Fibroblast of skin of back (primary cell): ENCODE measurements around the gene ECHS1.

Experiments used
- DNase-seq: peaks from one replicate; pipeline ENCODE4 v3.0.0-alpha.2; 2013

The ECHS1 gene

GRCh38 chr10:133358162-133358924 is 14.8 kb downstream of the ECHS1 start:
- DNase-seq = no peak

- DNase-seq = peak; percentile 68
Observed at GRCh38 chr10:133357285-133358161, 15.6 kb downstream of the ECHS1 start, which contains the start of gene FUOM. Gene FUOM, minus strand, starts transcription at chr10:133358019. Its CDS starts 12 bp downstream, at chr10:133358007.

DNA sequence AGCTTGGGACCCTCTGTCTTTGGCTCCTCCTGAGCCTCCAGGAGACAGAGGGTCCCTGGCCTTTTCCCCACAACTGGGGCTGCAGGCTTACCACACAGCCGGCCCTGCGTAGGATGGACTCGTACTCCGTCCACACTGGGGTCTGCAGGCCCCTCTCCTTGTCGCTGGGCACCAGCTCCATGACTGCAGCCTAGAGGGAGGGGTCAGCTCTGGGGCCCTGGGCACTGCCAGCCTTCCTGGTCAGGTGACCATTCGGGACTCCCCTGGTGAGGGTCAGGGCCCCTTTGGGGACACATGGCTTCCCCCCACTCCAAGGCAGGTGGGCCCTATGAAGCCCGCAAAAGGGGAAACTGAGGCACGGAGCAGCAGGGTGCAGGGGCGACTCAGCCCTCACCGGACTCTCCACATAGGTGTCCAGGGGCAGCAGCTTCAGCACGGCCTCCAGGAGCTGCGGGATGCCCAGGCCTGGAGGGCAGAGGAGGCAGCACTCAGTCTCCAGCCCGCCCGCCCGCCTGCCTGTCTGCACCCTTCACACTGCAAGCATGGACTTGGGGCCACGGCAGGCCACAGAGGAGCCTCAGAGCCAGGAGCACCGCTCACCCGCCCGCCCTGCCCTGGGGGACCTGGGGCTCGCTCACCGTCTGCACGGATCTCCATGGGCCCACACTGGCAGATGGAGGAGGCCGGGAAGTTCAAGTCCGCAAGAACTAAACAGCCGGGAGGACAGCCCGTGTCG is 16.4 kb downstream of the ECHS1 start:
- DNase-seq = peak; percentile 12

GRCh38 chr10:133355991-133356390 is 17.2 kb downstream of the ECHS1 start:
- no peak for DNase-seq

- no peak for DNase-seq
Observed at GRCh38 chr10:133355266-133355665, 17.9 kb downstream of the ECHS1 start.

GRCh38 chr10:133354672-133355240 is 18.4 kb downstream of the ECHS1 start:
- no peak for DNase-seq

GRCh38 chr10:133353988-133354605 is 19.1 kb downstream of the ECHS1 start:
- no peak for DNase-seq

DNA sequence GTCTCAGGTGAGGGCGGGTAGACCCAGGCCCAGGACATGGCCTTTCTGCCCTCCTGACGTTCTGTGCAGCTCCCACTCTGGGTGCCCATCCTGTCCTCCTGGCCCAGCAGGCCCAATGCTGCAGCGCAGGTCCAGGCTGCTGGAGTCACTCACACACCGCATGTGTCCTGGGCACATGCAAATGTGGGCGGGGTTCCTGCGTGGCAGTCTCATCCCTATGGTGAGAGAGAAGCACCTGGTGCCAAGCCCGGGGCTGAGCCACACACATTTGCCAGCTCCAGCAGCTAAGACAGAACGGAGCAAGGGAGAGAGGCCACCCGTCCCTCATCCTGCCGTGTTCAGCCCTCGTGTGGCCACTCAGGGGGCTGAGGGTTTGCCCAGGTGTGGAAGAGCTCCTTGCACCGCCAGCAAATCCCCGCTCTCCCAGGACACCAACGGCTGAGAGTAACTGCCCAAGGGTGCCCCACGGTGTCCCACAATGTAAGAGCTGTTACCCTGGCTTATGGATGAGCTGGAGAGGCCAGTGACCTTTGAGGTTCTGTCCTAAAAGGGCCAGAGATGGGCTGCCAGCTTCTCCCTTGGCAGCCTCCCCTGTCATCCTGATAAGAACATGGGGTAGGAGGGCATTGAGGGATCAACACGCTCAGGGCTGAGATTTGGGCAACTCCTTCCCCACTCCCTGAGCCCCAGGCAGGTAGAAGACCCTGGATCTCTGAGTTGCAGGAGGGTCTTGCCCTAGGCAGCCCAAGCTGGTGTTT is 19.8 kb downstream of the ECHS1 start:
- no peak for DNase-seq

DNA sequence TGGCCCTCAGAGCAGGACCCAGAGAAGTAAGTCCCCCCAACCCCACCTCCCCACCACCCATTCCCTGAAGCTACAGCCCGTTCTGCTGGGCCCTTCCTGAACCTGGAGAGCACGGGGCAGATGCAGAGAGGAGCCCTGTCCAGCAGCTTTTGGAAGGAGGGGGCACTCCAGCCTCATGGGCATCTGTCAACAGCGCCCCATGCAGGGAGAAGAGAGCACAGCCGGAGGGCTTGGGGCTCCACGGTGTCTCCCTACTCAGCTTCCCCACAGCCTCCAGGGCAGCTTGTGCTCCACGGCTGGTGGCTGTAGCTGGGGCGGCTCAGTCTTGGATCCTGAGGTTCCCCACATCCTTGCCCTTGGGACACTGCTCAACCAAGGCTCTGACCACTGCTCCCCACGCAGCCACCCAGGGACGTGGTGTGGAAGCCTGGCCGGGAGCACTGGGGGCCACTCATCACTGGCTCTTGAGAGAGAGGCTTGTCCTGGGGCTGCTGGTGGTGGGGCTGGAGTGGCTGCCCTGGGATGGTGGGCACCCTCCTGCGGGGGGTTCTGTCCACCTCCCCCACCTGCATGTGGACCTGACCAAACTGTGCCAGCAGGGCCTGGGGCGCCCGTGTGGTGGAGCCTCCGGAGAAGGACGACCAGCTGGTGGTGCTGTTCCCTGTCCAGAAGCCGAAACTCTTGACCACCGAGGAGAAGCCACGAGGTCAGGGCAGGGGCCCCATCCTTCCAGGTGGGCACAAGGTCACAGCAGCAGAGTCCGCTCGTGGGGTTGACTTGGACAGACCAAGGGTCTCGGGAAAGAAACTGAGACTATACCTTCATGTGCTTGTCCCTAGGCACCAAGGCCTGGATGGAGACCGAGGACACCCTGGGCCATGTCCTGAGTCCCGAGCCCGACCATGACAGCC is 21.5 kb downstream of the ECHS1 start:
- DNase-seq = no peak

DNA sequence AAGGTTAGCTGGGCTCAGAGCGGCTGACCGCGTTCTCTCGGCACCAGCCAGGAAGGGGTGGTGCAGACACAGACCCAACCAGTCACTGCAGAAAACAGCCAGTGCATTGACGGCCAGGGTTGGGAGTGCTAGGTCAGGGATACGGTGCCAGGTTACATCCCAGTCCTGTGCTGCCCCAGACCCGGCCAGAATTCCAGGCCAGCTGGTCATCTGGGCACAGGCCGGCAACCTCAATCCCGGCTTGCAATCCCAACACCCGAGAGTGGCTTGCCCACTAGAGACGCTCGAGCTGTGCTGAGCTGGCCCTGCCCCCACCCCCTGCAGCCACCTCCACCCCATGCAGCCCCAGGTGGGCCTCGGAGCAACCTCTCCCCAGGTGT is 22.2 kb downstream of the ECHS1 start:
- DNase-seq = no peak

DNA sequence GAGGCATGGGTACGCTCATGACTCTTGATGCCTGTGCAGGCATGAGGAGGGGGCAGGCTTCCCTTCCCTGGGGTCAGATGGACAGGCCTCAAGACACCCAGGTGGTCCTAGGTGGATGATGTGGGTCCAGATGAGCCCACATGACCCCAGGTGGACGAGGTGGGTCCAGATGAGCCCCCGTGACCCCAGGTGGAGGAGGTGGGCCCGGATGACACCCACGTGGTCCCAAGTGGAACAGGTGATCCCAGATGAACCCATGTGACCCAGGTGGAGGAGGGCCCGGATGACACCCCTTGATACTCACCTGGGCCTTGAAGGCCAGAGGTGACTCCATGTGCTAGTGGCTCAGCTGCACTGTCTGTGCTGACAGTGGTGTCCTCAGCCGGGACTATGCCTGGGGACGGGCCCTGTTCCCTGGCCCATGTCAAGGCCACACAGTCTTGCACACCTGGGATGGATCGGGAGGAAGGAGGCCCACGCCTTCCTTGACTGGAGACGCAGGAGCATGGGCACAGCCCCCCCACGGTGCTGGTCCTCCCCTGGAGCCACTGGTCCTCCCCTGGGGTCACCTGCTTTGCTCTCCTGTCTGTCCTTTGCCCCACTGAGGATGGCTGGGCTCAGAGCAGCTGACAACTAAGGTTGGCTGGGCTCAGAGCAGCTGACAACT is 22.7 kb downstream of the ECHS1 start:
- no peak for DNase-seq

- DNase-seq = no peak
Observed at GRCh38 chr10:133349577-133350011, 23.6 kb downstream of the ECHS1 start.

- no peak for DNase-seq
Observed at GRCh38 chr10:133349160-133349568, 24.0 kb downstream of the ECHS1 start.

DNA sequence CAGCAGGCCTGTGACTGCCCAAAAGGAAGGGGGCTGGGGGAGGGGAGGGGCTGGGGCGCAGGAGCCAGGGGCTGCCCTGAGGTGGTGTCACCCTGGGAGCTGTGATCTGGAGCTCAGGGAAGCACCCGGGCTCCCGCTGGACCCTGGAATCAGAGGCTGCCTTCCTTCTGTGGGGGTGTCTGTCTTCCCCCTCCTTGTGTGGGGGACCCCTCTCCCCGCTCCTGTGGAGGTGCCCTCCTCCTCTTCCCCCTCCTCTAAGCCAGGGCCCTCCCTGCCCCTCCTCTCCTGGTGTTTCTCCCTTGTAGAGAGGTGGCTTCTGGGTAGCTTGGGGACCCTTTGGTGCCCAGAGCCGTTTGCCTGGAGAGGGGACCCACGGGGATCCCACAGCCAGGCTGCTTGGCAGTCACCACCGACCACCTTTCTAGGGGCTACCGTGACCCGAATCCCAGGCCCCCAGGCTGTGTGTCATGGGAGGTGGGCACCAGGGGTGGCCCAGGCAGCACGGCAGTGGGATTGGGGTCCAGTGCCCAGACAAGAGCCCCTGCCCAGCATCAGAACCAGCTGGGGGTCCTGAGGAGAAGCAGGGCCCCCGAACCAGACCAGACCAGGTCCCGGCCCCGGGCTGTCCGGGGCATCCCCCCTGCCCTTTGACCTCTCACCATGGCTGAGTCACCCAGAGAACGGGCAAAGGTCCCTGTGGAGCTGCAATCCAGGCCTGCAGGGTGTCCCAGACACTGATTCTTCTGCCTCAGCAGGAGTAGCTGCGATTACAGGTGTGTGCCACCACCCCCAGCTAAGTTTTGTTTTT is 25.2 kb downstream of the ECHS1 start:
- no peak for DNase-seq

DNA sequence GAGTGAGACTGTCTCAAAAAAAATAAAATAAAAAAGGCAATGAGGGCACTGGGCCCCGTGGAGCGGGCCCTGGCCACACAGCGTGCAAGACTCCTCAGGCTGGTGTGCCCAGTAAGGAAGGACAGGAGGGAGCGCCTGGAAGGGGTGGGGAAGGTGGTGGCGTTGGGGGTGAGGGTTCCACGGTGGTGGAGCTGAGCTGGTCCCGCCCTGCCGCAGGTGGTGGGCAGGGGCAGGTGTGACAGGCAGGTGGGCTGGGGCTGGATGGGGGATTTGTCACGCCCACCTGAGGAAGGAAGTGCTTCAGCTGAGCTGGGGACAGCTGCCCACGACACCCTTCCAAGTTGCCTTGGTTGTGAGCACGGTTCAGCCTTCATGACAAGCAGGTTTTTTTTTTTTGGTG is 26.7 kb downstream of the ECHS1 start:
- no peak for DNase-seq

DNA sequence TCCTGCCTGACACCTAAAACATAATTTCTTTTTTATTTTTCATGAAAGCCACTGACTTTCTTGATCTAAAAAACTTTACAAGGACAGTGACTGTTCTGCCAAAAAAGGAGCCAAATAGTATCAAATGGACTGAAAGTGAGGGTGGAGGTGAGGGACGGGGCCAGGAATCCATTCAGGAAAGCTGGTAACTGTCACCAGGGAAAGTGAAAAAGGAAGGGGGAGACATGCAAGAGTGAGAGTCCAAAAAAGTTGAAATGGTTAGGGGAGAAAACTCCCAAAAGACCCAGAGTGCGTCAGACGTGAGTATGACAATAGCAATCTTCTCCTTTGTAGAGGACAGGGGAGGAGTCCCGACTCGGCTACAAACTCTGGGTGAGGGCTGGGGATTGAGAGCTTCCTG is 28.9 kb downstream of the ECHS1 start:
- DNase-seq = no peak

DNA sequence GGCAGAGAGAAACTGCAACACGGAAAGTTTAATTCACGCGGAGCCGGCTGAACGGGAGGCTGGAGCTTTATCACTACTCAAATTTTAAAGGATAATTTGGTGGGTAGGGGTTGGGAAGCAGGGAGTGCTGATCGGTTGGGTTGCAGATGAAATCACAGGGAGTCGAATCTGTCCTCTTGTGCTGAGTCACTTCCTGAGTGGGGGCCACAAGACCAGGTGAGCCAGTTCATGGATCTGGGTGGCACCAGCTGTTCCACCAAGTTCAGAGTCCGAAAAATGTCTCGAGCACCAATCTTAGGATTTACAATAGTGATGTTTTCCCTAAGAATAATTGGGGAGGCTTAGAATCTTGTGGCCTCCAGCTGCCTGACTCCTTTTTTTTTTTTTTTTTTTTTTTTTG is 29.6 kb downstream of the ECHS1 start:
- no peak for DNase-seq

- DNase-seq = no peak
Observed at GRCh38 chr10:133342942-133343341, 30.2 kb downstream of the ECHS1 start.

DNA sequence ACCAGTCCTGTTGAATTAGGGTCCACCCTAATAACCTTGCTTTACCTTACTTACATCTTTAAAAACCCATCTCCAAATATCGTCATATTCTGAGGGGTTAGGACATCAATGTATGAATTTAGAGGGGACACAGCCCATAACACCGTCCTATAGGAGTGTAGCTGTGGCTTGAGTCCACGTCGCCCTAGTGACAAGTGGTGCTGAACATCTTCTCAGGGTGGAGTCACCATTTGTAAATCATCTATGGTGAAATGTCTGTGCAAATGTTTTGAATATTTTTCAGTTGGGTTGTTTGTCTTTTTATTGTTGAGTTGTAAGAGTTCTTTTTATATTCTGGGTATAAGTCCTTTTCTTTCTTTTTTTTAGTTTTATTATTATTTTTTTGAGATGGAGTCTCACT is 31.2 kb downstream of the ECHS1 start:
- DNase-seq = no peak
